Lung (tissue), 12 donors: ENCODE results near the gene RAPGEF1. TPM values are rescaled to one million over a fixed set of nuclear protein-coding genes. Genes with fewer than 3 reads are reported as not detected.
"Not testable (repeated sequence)": the region's sequence is repeated elsewhere in the genome, so short reads cannot be mapped to it uniquely, and the experiment has no call there.

Experiments used
- ATAC-seq: fragments of 200-7000 bp; cut with Tn5 transposase; one replicate; pipeline ENCODE4 v1.9.1; 2020; ENCODE audit warnings: moderate number of reproducible peaks; ENCODE audit not compliant: insufficient read depth, low FRiP score
- DNase-seq, 3 donors: peaks; one replicate each; pipeline ENCODE4 v3.0.0-alpha.2; 2013 to 2017
- H3K27ac ChIP-seq, 2 donors: one replicate each; pipeline ENCODE4 v1.5.1; 2013; ENCODE audit warnings: mild to moderate bottlenecking in 2 of 2, moderate library complexity in 2 of 2, control low read depth in 1 of 2, inconsistent platforms in 1 of 2, low read depth in 1 of 2, low read length in 1 of 2
- H3K27me3 ChIP-seq, 3 donors: one replicate each; pipeline ENCODE4 v1.5.1; 2013; ENCODE audit warnings: low read length in 2 of 3; ENCODE audit not compliant: control insufficient read depth in 3 of 3, insufficient read depth in 3 of 3
- H3K36me3 ChIP-seq, 4 donors: one replicate each; pipeline ENCODE4 v1.5.1; 2013; ENCODE audit warnings: low read length in 4 of 4, mild to moderate bottlenecking in 1 of 4, moderate library complexity in 1 of 4; ENCODE audit not compliant: control insufficient read depth in 4 of 4, insufficient read depth in 4 of 4
- H3K4me1 ChIP-seq, 5 donors: one replicate each; pipeline ENCODE4 v1.5.1; 2013; ENCODE audit warnings: low read length in 5 of 5, mild to moderate bottlenecking in 2 of 5, moderate library complexity in 1 of 5; ENCODE audit not compliant: control insufficient read depth in 5 of 5, insufficient read depth in 5 of 5
- H3K4me3 ChIP-seq: one replicate; pipeline ENCODE4 v1.5.1; 2013; ENCODE audit warnings: mild to moderate bottlenecking, control low read depth, moderate library complexity
- H3K9ac ChIP-seq, 2 donors: one replicate each; pipeline ENCODE4 v1.5.1; 2013; ENCODE audit warnings: low read length in 2 of 2, control low read depth in 1 of 2; ENCODE audit not compliant: insufficient read depth in 1 of 2
- H3K9me3 ChIP-seq, 4 donors: one replicate each; pipeline ENCODE4 v1.5.1; 2013; ENCODE audit warnings: low read length in 3 of 4, mild to moderate bottlenecking in 1 of 4, moderate library complexity in 1 of 4; ENCODE audit not compliant: control insufficient read depth in 4 of 4, insufficient read depth in 3 of 4
- WGBS, 2 donors: extraction: QIAGEN DNeasy Blood & Tissue Kit; methylation state at CpG; one replicate each; pipeline ENCODE4 v1.1.7; 2013; 5-methylcytosine and 5-hydroxymethylcytosine counted together
- polyA plus RNA-seq, 2 donors: library from polyadenylated mRNA; stranded (reverse); fragments of 200-250 nt; gene quantifications; one replicate each; pipeline ENCODE4 v1.2.1, GENCODE V29; 2013
- total RNA-seq, 2 donors: library from RNA; depleted of rRNA in 1 of 2; stranded (reverse); fragments of >200 nt in 1 of 2; gene quantifications; one replicate each; pipeline ENCODE4 v1.2.1, GENCODE V29; 2014 to 2021
- TF ChIP-seq, protein P1 (sequence below): IDR thresholded peaks from 2 replicates; pipeline ENCODE4 v1.5.1; 2012; ENCODE audit warnings: mild to moderate bottlenecking; ENCODE audit errors: control extremely low read depth, extremely low read depth
- donor health status: control.
- donor health status: control.
- donor health status: Bipolar disorder and iron deficiency.
- donor health status: healthy.
- donor health status: DM: yes; HTN: yes; CAD: no.

The RAPGEF1 gene
- total and polyA plus RNA-seq, 4 donors, result 38.9 to 134 (median 55.1) TPM

DNA sequence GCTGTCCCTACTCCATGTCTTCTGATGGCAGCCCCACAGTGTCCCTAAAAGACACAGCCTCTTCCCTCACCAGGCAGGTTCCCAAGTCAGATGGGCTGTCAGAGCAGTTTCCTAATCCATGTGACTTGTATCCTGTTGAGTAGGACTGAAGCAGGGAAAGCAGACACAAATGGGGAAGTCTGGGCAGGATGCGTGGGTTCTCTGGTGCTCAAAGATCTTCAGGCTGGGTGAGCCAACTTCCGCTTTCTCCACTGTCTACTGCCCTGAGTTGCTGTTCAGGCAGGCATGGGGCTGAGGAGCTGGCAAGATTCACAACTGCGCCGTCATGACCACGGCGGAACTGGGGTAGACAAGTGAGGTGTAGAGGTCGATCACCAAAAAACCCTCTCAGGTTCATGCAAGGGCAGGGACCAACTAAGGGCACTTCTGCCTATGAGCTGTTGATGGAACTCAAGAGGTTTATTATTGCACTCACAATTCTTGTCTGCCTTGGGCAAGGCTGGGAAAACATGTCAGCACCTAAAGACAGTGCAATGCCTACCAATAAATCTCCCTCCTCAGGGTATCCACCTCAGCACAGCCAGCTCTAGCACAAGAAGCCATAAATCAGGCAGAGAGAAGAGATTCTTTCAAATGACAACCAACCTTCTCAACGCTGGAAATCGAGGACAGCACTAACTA, 83.4 kb downstream of the RAPGEF1 start:
- WGBS, 2 donors, result 21 to 44% methylated on average over 9 of the region's 9 CpGs

DNA sequence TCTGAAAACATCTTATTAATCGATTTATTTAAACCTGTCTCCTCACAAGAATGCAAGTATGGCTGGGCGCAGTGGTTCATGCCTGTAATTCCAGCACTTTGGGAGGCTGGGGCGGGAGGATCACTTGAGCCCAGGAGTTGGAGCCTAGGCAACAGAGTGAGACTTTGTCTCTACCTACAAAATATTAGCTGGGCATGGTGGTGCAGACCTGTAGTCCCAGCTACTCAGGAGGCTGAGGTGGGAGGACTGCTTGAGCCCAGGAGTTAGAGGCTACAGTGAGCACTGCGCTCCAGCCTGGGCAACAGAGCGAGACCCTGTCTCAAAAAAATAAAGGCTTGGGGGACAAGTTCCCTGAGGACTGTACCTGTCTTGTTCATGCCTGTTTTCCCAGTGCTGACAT, 85.5 kb downstream of the RAPGEF1 start:
- not testable (repeated sequence) for ATAC-seq, H3K4me3 ChIP-seq, H3K27ac ChIP-seq, H3K9me3 ChIP-seq, DNase-seq, H3K36me3 ChIP-seq, H3K9ac ChIP-seq, H3K27me3 ChIP-seq
- 95 to 98% methylated on average over 5 of the region's 5 CpGs for WGBS, 2 donors
- H3K4me1 ChIP-seq, result peaks cover 8 to 29% (median 17%) of the 10 kb centered on the region in 5 donors

More for the DNA sequence above, 83.4 kb downstream of the RAPGEF1 start:
- Histone ChIP-seq H3K27ac (peak overlapping the region; percentile 66 to 90), H3K9me3 (no peaks in the 10 kb centered on the region), H3K27me3 (no peaks in the 10 kb centered on the region), H3K9ac (no peak overlapping the region), H3K4me1 (peaks cover 8 to 34% (median 17%) of the 10 kb centered on the region in 5 donors), H3K36me3 (no peaks in the 10 kb centered on the region), H3K4me3 (no peak overlapping the region)
- DNase-seq (peak in 1 of 3 donors; percentile 55), ATAC-seq (peak; percentile 64)
- TF ChIP-seq, protein P1, sequence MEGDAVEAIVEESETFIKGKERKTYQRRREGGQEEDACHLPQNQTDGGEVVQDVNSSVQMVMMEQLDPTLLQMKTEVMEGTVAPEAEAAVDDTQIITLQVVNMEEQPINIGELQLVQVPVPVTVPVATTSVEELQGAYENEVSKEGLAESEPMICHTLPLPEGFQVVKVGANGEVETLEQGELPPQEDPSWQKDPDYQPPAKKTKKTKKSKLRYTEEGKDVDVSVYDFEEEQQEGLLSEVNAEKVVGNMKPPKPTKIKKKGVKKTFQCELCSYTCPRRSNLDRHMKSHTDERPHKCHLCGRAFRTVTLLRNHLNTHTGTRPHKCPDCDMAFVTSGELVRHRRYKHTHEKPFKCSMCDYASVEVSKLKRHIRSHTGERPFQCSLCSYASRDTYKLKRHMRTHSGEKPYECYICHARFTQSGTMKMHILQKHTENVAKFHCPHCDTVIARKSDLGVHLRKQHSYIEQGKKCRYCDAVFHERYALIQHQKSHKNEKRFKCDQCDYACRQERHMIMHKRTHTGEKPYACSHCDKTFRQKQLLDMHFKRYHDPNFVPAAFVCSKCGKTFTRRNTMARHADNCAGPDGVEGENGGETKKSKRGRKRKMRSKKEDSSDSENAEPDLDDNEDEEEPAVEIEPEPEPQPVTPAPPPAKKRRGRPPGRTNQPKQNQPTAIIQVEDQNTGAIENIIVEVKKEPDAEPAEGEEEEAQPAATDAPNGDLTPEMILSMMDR, result no peak

DNA sequence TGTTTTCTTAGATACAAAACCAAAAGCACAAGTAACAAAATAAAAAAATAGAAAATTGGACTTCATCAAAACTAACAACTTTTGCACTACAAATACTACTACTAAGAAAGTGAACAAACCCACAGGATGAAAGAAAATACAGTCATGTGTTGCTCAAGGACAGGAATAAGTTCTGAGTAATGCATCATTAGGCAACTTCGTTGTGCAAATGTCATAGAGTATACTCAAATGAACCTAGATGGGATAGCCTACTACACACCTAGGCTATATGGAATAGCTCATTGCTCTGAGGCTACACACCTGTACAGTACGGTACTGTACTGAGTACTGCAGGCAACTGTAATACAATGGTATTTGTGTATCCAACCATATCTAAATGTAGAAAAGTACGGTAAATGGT, 88.3 kb downstream of the RAPGEF1 start:
- Histone ChIP-seq H3K9me3 (no peaks in the 10 kb centered on the region), H3K4me1 (peaks cover 0 to 16% (median 0%) of the 10 kb centered on the region in 5 donors), H3K36me3 (peaks cover 0 to 13% (median 9%) of the 10 kb centered on the region in 4 donors), H3K9ac (no peak overlapping the region), H3K4me3 (no peak overlapping the region), H3K27ac (no peak overlapping the region), H3K27me3 (no peaks in the 10 kb centered on the region)
- WGBS, 2 donors, result 72 to 74% methylated on average over 3 of the region's 3 CpGs
- TF ChIP-seq, protein P1, result no peak
- DNase-seq (no peak), ATAC-seq (no peak)

DNA sequence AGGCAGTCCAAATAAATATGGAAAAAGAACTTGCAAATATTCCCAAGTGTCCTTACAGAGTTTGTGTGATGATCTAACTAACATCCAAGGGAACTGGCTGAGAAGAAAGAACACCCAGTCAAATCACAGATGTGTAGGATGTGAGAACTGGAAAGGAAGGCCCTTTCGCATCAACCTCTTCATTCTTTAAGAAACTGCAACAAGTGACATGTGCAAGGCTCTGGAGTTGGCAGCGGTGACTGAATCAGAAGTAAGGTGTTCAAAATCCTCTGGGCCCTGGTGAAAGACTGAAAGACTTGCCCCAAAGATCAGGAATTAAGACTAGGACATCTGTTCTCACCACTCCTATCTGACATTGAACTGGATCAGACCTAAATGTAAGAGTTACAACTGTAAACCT, 88.7 kb downstream of the RAPGEF1 start:
- Histone ChIP-seq H3K9me3 (no peaks in the 10 kb centered on the region), H3K27ac (peak overlapping the region in 1 of 2 donors; percentile 70), H3K4me3 (no peak overlapping the region), H3K4me1 (peaks cover 0 to 14% (median 0%) of the 10 kb centered on the region in 5 donors), H3K9ac (no peak overlapping the region), H3K36me3 (peaks cover 0 to 13% (median 10%) of the 10 kb centered on the region in 4 donors), H3K27me3 (no peaks in the 10 kb centered on the region)
- WGBS, 2 donors, result 94 to 96% methylated on average over 2 of the region's 2 CpGs
- ATAC-seq (no peak), DNase-seq (no peak)
- TF ChIP-seq, protein P1, result no peak
